Activated CD4-positive, alpha-beta memory T cell treated with anti-CD3 and anti-CD28 coated beads for 36 hours (primary cell): Measurements from ENCODE around the gene RAB17. TPM values are rescaled to one million over a fixed set of nuclear protein-coding genes. Genes with fewer than 3 reads are reported as not detected.

ENCODE experiments used
- total RNA-seq, 2 experiments: library from RNA; stranded (reverse); gene quantifications; one replicate each; pipeline ENCODE4 v1.2.3, GENCODE V29; 2021

Gene RAB17
- total RNA-seq, 2 experiments from 2014 or later, result not detected

Other genes with a start within 250 kb of the RAB17 start
- 10 to 100 TPM; 27.7 to 29.7 TPM for gene COL6A3, start 176.6 kb downstream of the RAB17 start, total RNA-seq
- gene MLPH, start 103.5 kb downstream of the RAB17 start, total RNA-seq, result not detected
- not detected for gene PRLH, start 24.2 kb downstream of the RAB17 start, total RNA-seq
- 100 to 1,000 TPM; 238 to 240 TPM for gene LRRFIP1, start 36.9 kb upstream of the RAB17 start, total RNA-seq
- gene RBM44, start 208.0 kb upstream of the RAB17 start, total RNA-seq, result under 1 TPM; 0.69 to 0.75 TPM